SK-N-SH treated with all-trans-retinoic acid at 6 μM for 48 hours (cell line): ENCODE measurements around the gene MARVELD3.
"Not testable (repeated sequence)": the region's sequence is repeated elsewhere in the genome, so short reads cannot be mapped to it uniquely, and the experiment has no call there.

Experiments used
- ATAC-seq: fragments of 200-7000 bp; cut with Tn5 transposase; 3 replicates; pipeline ENCODE4 v1.9.1; 2020; ENCODE audit warnings: mild to moderate bottlenecking, moderate library complexity
- ARNTL ChIP-seq: fragments of 450-650 bp; formaldehyde crosslinking; IDR thresholded peaks from 2 replicates; pipeline ENCODE4 v1.5.0; 2020; ENCODE audit warnings: low read depth, mild to moderate bottlenecking, moderate library complexity, borderline replicate concordance
- BACH2 ChIP-seq: fragments of 250-450 bp; sonication (Bioruptor Pico); IDR thresholded peaks from 2 replicates; pipeline ENCODE4 v1.9.0; 2021; ENCODE audit warnings: mild to moderate bottlenecking, borderline replicate concordance
- CSDC2 ChIP-seq: fragments of 250-450 bp; sonication (Bioruptor Pico); IDR thresholded peaks from 2 replicates; pipeline ENCODE4 v1.5.0; 2020; ENCODE audit warnings: mild to moderate bottlenecking, moderate library complexity
- GLIS3 ChIP-seq: fragments of 250-450 bp; sonication (Bioruptor Pico); IDR thresholded peaks from 2 replicates; pipeline ENCODE4 v1.5.0; 2020; ENCODE audit warnings: mild to moderate bottlenecking, moderate library complexity
- OSR1 ChIP-seq: fragments of 250-450 bp; sonication (Bioruptor Pico); IDR thresholded peaks from 2 replicates; pipeline ENCODE4 v1.8.0; 2022; ENCODE audit warnings: moderate library complexity, mild to moderate bottlenecking, inconsistent platforms
- PPARA ChIP-seq: fragments of 250-450 bp; sonication (Bioruptor Pico); IDR thresholded peaks from 2 replicates; pipeline ENCODE4 v1.5.0; 2020; ENCODE audit warnings: mild to moderate bottlenecking, borderline replicate concordance
- RARB ChIP-seq: fragments of 250-450 bp; sonication (Bioruptor Pico); IDR thresholded peaks from 2 replicates; pipeline ENCODE4 v1.8.0; 2021; ENCODE audit warnings: mild to moderate bottlenecking, moderate library complexity
- SNAI2 ChIP-seq: fragments of 250-450 bp; sonication (Bioruptor Pico); IDR thresholded peaks from 2 replicates; pipeline ENCODE4 v1.5.0; 2020; ENCODE audit warnings: mild to moderate bottlenecking, moderate library complexity
- TOX ChIP-seq: fragments of 250-450 bp; sonication (Bioruptor Pico); IDR thresholded peaks from 2 replicates; pipeline ENCODE4 v1.8.0; 2021; ENCODE audit warnings: mild to moderate bottlenecking, moderate library complexity, borderline replicate concordance
- ZC3H10 ChIP-seq: fragments of 250-450 bp; sonication (Bioruptor Pico); IDR thresholded peaks from 2 replicates; pipeline ENCODE4 v1.5.1; 2021; ENCODE audit warnings: mild to moderate bottlenecking, moderate library complexity
- ZFP3 ChIP-seq: fragments of 250-450 bp; sonication (Bioruptor Pico); IDR thresholded peaks from 2 replicates; pipeline ENCODE4 v1.5.0; 2020; ENCODE audit warnings: mild to moderate bottlenecking, moderate library complexity
- ZFP30 ChIP-seq: fragments of 450-650 bp; formaldehyde crosslinking; IDR thresholded peaks from 2 replicates; pipeline ENCODE4 v1.5.0; 2022; ENCODE audit warnings: mild to moderate bottlenecking, moderate library complexity
- ZNF565 ChIP-seq: fragments of 450-650 bp; formaldehyde crosslinking; conservative IDR thresholded peaks from 2 replicates; pipeline ENCODE4 v1.5.0; 2020; ENCODE audit warnings: low read depth, mild to moderate bottlenecking, moderate library complexity
- ZNF70 ChIP-seq: fragments of 450-650 bp; formaldehyde crosslinking; IDR thresholded peaks from 2 replicates; pipeline ENCODE4 v1.5.0; 2020; ENCODE audit warnings: mild to moderate bottlenecking, moderate library complexity
- ZNF8 ChIP-seq: fragments of 450-650 bp; formaldehyde crosslinking; IDR thresholded peaks from 2 replicates; pipeline ENCODE4 v1.5.0; 2020; ENCODE audit warnings: mild to moderate bottlenecking, moderate library complexity
- TF ChIP-seq, protein P1 (sequence below): fragments of 250-450 bp; sonication (Bioruptor Pico); IDR thresholded peaks from 2 replicates; pipeline ENCODE4 v1.8.0; 2021; ENCODE audit warnings: low read depth, mild to moderate bottlenecking, moderate library complexity, borderline replicate concordance
- TF ChIP-seq, protein P2 (sequence below): fragments of 250-450 bp; sonication (Bioruptor Pico); IDR thresholded peaks from 2 replicates; pipeline ENCODE4 v1.5.1; 2020; ENCODE audit warnings: low read depth, mild to moderate bottlenecking, moderate library complexity
- TF ChIP-seq, protein P3 (sequence below): fragments of 250-450 bp; sonication (Bioruptor Pico); IDR thresholded peaks from 2 replicates; pipeline ENCODE4 v1.5.0; 2020; ENCODE audit warnings: mild to moderate bottlenecking, moderate library complexity
- TF ChIP-seq, protein P4 (sequence below): fragments of 250-450 bp; sonication (Bioruptor Pico); IDR thresholded peaks from 2 replicates; pipeline ENCODE4 v1.5.1; 2021; ENCODE audit warnings: mild to moderate bottlenecking, moderate library complexity
- TF ChIP-seq, protein P5 (sequence below): fragments of 250-450 bp; sonication (Bioruptor Pico); IDR thresholded peaks from 2 replicates; pipeline ENCODE4 v1.8.0; 2020; ENCODE audit warnings: mild to moderate bottlenecking, moderate library complexity, borderline replicate concordance

The MARVELD3 gene

DNA sequence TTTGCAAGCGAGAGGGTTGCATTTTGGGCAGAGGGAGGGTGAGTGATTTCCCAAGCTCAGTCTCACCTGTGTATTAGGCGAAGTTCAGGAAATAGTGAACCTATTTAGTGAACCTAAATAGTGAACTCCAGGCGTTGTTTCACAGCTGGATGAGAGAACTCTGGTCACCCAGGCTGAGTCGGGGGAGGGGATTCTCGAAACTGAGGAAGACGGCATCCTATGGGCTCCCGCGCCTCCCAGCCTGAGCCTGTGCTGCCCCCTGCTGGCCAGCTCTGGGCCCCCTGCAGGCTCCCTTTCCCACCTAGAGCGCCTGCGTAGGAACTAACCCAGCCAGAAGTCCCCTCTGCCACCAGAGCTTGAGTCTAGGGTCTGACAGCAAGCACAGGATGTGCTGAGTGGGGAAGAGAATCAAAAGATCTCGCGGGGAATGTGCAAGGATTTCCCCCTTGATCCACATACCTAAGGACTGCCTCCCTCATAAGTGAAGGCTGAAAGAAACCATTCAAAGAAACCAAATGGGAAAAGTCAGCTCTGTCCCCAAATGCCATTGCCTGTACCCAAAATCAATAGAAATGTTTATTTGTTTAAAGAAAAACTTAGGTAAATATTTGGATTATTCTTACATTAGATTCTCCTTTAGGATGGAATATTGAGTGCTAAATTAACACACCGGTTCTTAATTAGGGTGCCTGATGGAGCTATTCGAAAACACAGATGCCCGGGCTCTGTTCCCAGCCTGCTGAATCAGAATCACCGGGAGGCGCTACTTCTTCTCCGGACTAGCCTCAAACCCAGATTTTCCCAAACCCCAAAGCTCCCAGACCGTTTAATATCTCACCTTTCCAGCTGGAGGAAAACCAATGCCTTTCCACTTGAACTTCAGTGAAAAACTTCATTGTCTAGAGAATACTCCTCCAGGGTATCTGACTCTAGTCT lies 14.8 kb upstream of the MARVELD3 start:
- peak; percentile 98 for ATAC-seq
- TF ChIP-seq ZC3H10 (no peak), ZFP30 (CRISPR knock-in tag) (no peak), TOX (CRISPR knock-in tag) (no peak), ZNF70 (no peak), GLIS3 (no peak), CSDC2 (CRISPR knock-in tag) (no peak), ZNF565 (CRISPR knock-in tag) (no peak), OSR1 (CRISPR knock-in tag) (no peak), RARB (CRISPR knock-in tag) (no peak), BACH2 (no peak), PPARA (CRISPR knock-in tag) (no peak), ZNF8 (CRISPR knock-in tag) (no peak)
- TF ChIP-seq, protein P1, sequence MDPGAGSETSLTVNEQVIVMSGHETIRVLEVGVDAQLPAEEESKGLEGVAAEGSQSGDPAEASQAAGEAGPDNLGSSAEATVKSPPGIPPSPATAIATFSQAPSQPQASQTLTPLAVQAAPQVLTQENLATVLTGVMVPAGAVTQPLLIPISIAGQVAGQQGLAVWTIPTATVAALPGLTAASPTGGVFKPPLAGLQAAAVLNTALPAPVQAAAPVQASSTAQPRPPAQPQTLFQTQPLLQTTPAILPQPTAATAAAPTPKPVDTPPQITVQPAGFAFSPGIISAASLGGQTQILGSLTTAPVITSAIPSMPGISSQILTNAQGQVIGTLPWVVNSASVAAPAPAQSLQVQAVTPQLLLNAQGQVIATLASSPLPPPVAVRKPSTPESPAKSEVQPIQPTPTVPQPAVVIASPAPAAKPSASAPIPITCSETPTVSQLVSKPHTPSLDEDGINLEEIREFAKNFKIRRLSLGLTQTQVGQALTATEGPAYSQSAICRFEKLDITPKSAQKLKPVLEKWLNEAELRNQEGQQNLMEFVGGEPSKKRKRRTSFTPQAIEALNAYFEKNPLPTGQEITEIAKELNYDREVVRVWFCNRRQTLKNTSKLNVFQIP (CRISPR knock-in tag) = no peak
- TF ChIP-seq, protein P2, sequence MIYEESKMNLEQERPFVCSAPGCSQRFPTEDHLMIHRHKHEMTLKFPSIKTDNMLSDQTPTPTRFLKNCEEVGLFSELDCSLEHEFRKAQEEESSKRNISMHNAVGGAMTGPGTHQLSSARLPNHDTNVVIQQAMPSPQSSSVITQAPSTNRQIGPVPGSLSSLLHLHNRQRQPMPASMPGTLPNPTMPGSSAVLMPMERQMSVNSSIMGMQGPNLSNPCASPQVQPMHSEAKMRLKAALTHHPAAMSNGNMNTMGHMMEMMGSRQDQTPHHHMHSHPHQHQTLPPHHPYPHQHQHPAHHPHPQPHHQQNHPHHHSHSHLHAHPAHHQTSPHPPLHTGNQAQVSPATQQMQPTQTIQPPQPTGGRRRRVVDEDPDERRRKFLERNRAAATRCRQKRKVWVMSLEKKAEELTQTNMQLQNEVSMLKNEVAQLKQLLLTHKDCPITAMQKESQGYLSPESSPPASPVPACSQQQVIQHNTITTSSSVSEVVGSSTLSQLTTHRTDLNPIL = no peak
- TF ChIP-seq, protein P3, sequence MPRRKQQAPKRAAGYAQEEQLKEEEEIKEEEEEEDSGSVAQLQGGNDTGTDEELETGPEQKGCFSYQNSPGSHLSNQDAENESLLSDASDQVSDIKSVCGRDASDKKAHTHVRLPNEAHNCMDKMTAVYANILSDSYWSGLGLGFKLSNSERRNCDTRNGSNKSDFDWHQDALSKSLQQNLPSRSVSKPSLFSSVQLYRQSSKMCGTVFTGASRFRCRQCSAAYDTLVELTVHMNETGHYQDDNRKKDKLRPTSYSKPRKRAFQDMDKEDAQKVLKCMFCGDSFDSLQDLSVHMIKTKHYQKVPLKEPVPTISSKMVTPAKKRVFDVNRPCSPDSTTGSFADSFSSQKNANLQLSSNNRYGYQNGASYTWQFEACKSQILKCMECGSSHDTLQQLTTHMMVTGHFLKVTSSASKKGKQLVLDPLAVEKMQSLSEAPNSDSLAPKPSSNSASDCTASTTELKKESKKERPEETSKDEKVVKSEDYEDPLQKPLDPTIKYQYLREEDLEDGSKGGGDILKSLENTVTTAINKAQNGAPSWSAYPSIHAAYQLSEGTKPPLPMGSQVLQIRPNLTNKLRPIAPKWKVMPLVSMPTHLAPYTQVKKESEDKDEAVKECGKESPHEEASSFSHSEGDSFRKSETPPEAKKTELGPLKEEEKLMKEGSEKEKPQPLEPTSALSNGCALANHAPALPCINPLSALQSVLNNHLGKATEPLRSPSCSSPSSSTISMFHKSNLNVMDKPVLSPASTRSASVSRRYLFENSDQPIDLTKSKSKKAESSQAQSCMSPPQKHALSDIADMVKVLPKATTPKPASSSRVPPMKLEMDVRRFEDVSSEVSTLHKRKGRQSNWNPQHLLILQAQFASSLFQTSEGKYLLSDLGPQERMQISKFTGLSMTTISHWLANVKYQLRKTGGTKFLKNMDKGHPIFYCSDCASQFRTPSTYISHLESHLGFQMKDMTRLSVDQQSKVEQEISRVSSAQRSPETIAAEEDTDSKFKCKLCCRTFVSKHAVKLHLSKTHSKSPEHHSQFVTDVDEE (CRISPR knock-in tag) = no peak
- TF ChIP-seq, all 23 proteins: peak for 0

DNA sequence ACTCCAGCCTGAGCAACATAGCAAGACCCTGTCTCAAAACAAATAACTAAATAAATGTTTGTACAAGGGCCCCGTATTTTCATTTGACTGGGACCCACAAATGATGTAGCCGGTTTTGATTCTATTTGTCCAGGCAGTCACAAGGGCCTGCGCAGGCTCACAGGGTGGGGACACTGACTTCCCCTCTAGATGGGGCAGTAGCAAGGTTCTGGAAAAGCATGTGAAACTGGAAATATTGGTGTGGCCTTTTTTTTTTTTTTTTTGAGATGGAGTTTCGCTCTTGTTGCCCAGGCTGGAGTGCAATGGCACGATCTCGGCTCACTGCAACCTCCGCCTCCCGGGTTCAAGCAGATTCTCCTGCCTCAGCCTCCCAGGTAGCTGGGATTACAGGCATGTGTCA lies 11.0 kb upstream of the MARVELD3 start:
- not testable (repeated sequence) for ATAC-seq

DNA sequence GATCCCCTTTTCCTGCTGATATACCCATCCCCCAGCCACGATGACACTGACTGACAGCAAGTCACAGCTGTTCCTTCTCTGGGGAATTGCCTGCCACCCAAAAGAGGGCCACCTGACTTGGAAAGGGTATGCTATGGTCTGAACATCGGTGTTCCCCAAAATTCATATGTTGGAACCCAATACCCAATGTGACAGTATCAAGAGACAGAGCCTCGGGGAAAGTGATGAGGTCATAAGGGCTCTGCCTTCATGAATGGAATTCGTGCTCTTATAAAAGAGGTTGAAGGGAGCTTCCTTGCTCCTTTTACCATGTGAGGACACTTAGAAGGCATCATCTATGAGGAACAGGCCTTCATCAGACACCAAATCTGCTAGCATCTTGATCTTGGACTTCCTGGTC lies 7.6 kb upstream of the MARVELD3 start:
- TF ChIP-seq ZFP30 (CRISPR knock-in tag) = no peak
- no peak for TF ChIP-seq SNAI2
- TF ChIP-seq CSDC2 (CRISPR knock-in tag) = no peak
- TF ChIP-seq, protein P4, sequence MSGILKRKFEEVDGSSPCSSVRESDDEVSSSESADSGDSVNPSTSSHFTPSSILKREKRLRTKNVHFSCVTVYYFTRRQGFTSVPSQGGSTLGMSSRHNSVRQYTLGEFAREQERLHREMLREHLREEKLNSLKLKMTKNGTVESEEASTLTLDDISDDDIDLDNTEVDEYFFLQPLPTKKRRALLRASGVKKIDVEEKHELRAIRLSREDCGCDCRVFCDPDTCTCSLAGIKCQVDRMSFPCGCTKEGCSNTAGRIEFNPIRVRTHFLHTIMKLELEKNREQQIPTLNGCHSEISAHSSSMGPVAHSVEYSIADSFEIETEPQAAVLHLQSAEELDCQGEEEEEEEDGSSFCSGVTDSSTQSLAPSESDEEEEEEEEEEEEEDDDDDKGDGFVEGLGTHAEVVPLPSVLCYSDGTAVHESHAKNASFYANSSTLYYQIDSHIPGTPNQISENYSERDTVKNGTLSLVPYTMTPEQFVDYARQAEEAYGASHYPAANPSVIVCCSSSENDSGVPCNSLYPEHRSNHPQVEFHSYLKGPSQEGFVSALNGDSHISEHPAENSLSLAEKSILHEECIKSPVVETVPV (CRISPR knock-in tag) = no peak
- TF ChIP-seq GLIS3 = no peak
- no peak for TF ChIP-seq ZNF565 (CRISPR knock-in tag)
- TF ChIP-seq, protein P2 = no peak
- TF ChIP-seq ZNF70 = no peak
- no peak for TF ChIP-seq BACH2
- TF ChIP-seq ARNTL = no peak
- no peak for ATAC-seq

DNA sequence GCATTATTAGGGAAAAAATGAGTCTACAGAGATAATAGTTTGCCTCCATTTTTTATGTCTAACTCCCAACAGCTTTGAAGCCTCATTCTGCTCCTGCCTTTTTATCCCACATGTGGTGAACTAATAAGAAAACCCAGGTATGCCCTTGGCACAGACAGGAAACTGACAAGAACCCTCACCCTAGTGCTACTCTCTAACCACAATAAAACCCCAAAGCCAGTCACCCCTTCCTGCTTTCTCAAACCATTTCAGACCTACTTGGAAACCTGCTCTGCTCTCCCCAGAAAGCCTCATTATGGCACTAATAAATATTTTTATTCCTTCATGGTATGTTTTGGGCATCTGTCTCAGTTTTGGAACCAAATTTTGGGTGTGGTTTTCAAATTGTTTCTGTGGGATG lies 3.9 kb upstream of the MARVELD3 start:
- no peak for ATAC-seq
- TF ChIP-seq ZNF565 (CRISPR knock-in tag) (no peak), ZC3H10 (no peak), ZFP30 (CRISPR knock-in tag) (no peak), ZFP3 (CRISPR knock-in tag) (no peak), CSDC2 (CRISPR knock-in tag) (no peak), BACH2 (no peak), GLIS3 (no peak), PPARA (CRISPR knock-in tag) (no peak), RARB (CRISPR knock-in tag) (no peak), OSR1 (CRISPR knock-in tag) (no peak), TOX (CRISPR knock-in tag) (no peak), ZNF8 (CRISPR knock-in tag) (no peak)
- TF ChIP-seq, protein P5, sequence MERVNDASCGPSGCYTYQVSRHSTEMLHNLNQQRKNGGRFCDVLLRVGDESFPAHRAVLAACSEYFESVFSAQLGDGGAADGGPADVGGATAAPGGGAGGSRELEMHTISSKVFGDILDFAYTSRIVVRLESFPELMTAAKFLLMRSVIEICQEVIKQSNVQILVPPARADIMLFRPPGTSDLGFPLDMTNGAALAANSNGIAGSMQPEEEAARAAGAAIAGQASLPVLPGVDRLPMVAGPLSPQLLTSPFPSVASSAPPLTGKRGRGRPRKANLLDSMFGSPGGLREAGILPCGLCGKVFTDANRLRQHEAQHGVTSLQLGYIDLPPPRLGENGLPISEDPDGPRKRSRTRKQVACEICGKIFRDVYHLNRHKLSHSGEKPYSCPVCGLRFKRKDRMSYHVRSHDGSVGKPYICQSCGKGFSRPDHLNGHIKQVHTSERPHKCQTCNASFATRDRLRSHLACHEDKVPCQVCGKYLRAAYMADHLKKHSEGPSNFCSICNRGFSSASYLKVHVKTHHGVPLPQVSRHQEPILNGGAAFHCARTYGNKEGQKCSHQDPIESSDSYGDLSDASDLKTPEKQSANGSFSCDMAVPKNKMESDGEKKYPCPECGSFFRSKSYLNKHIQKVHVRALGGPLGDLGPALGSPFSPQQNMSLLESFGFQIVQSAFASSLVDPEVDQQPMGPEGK (CRISPR knock-in tag) = no peak
- TF ChIP-seq, protein P2 = no peak
- TF ChIP-seq, protein P4 (CRISPR knock-in tag) = no peak
